Loucy (cell line): ENCODE results near the gene ATP5PO.

Experiments used
- CTCF ChIP-seq: fragments of 200-600 bp; sonication (generic); conservative IDR thresholded peaks from 2 replicates; pipeline ENCODE4 v1.5.1; 2014; ENCODE audit warnings: mild to moderate bottlenecking, antibody characterized with exemption, low read length
- EZH2phosphoT487 ChIP-seq: fragments of 200-600 bp; IDR thresholded peaks from 2 replicates; pipeline ENCODE4 v1.6.1; 2018; ENCODE audit warnings: antibody characterized with exemption, mild to moderate bottlenecking, moderate library complexity, borderline replicate concordance

- no peak for TF ChIP-seq CTCF
- TF ChIP-seq EZH2phosphoT487, result no peak
Observed at GRCh38 chr21:33872881-33873515, 42.6 kb downstream of the ATP5PO start.
